IMR-90 (cell line): ENCODE results near the gene CPNE9. TPM values are rescaled to one million over a fixed set of nuclear protein-coding genes. Genes with fewer than 3 reads are reported as not detected.

Experiments
- ATAC-seq: fragments of 200-7000 bp; cut with Tn5 transposase; 2 replicates; pipeline ENCODE4 v1.9.1; 2020; ENCODE audit warnings: low read depth, mild to moderate bottlenecking, moderate library complexity
- BruUV-seq: library from RNA; stranded (reverse); fragments of 400-500 nt; replicated peaks from 2 replicates; lab custom pipeline; 2021; lab: Mats Ljungman, UMichigan
- CTCF ChIA-PET: fragments of 300-600 bp; formaldehyde crosslinking; extraction: SDS; loops from one replicate; lab custom pipeline; 2021; ENCODE audit warnings: antibody characterized with exemption; lab: Yijun Ruan, JAX
- POLR2A ChIA-PET: fragments of 300-600 bp; sonication (Branson Sonifier 250); formaldehyde crosslinking; loops from one replicate; lab custom pipeline; 2022; ENCODE audit warnings: antibody characterized with exemption; ENCODE audit not compliant: unreplicated experiment; lab: Charles Lee
- DNase-seq: peaks from one replicate; pipeline ENCODE4 v3.0.0; 2013
- H2AFZ ChIP-seq: replicated peaks from 2 replicates; pipeline ENCODE3; 2013; ENCODE audit warnings: low read length, mild to moderate bottlenecking; ENCODE audit not compliant: poor library complexity
- H2AK5ac ChIP-seq: 2 replicates; pipeline ENCODE4 v1.6.1; 2013; ENCODE audit warnings: low read depth, low read length, inconsistent platforms
- H2AK9ac ChIP-seq: replicated peaks from 2 replicates; pipeline ENCODE3; 2013; ENCODE audit warnings: mild to moderate bottlenecking, low read depth, low read length, moderate library complexity; ENCODE audit not compliant: poor library complexity
- H2BK120ac ChIP-seq: 2 replicates; pipeline ENCODE4 v1.6.1; 2013; ENCODE audit warnings: low read depth, low read length, inconsistent platforms
- H2BK15ac ChIP-seq: 3 replicates; pipeline ENCODE4 v1.6.1; 2013; ENCODE audit warnings: low read depth, low read length, inconsistent platforms
- H2BK20ac ChIP-seq: 2 replicates; pipeline ENCODE4 v1.6.1; 2013; ENCODE audit warnings: low read depth, mild to moderate bottlenecking, inconsistent platforms, low read length, moderate library complexity
- H2BK5ac ChIP-seq: 2 replicates; pipeline ENCODE4 v1.6.1; 2013; ENCODE audit warnings: mild to moderate bottlenecking, low read depth, low read length, inconsistent platforms; ENCODE audit not compliant: poor library complexity, severe bottlenecking
- H3K14ac ChIP-seq: replicated peaks from 2 replicates; pipeline ENCODE4 v1.6.1; 2013; ENCODE audit warnings: low read depth, low read length, inconsistent platforms
- H3K18ac ChIP-seq: 2 replicates; pipeline ENCODE4 v1.6.1; 2013; ENCODE audit warnings: low read depth, low read length, control low read depth
- H3K23ac ChIP-seq: 2 replicates; pipeline ENCODE4 v1.6.1; 2013; ENCODE audit warnings: low read depth, low read length, inconsistent platforms
- H3K27ac ChIP-seq: 2 replicates; pipeline ENCODE4 v1.5.1; 2013; ENCODE audit warnings: mild to moderate bottlenecking, control low read depth, low read length; ENCODE audit not compliant: insufficient read depth
- H3K27me3 ChIP-seq: 2 replicates; pipeline ENCODE4 v1.6.1; 2013; ENCODE audit warnings: low read length; ENCODE audit not compliant: control insufficient read depth, insufficient read depth
- H3K36me3 ChIP-seq: 2 replicates; pipeline ENCODE4 v1.6.1; 2013; ENCODE audit warnings: low read length, mixed read lengths; ENCODE audit not compliant: control insufficient read depth, insufficient read depth
- H3K4ac ChIP-seq: 2 replicates; pipeline ENCODE4 v1.6.1; 2013; ENCODE audit warnings: low read depth, low read length, inconsistent platforms
- H3K4me1 ChIP-seq: 2 replicates; pipeline ENCODE4 v1.6.1; 2013; ENCODE audit warnings: low read length, mixed read lengths; ENCODE audit not compliant: control insufficient read depth, insufficient read depth
- H3K4me2 ChIP-seq: 2 replicates; pipeline ENCODE4 v1.6.1; 2013; ENCODE audit warnings: low read depth, mild to moderate bottlenecking, control low read depth, low read length, moderate library complexity
- H3K4me3 ChIP-seq: 2 replicates; pipeline ENCODE4 v1.5.1; 2013; ENCODE audit warnings: low read depth, mild to moderate bottlenecking, control low read depth, low read length, moderate library complexity; ENCODE audit not compliant: insufficient read depth
- H3K56ac ChIP-seq: 2 replicates; pipeline ENCODE4 v1.6.1; 2013; ENCODE audit warnings: low read length, inconsistent platforms; ENCODE audit not compliant: insufficient read depth; ENCODE audit errors: extremely low read depth
- H3K79me1 ChIP-seq, 2 experiments: 2 replicates each; pipeline ENCODE4 v1.6.1; 2013; ENCODE audit warnings: low read length in 2 of 2, inconsistent platforms in 1 of 2, low read depth in 1 of 2
- H3K9ac ChIP-seq: 2 replicates; pipeline ENCODE4 v1.6.1; 2013; ENCODE audit warnings: low read depth, low read length, control low read depth
- H3K9me1 ChIP-seq: 2 replicates; pipeline ENCODE4 v1.6.1; 2013; ENCODE audit warnings: low read length, inconsistent platforms; ENCODE audit not compliant: insufficient read depth
- H3K9me3 ChIP-seq: 2 replicates; pipeline ENCODE4 v1.6.1; 2013; ENCODE audit warnings: low read length; ENCODE audit not compliant: control insufficient read depth, insufficient read depth
- H4K20me1 ChIP-seq: 2 replicates; pipeline ENCODE4 v1.6.1; 2013; ENCODE audit warnings: low read length, inconsistent platforms; ENCODE audit not compliant: insufficient read depth
- H4K5ac ChIP-seq: 2 replicates; pipeline ENCODE4 v1.6.1; 2013; ENCODE audit warnings: mild to moderate bottlenecking, low read depth, low read length, control low read depth
- H4K8ac ChIP-seq, 2 experiments: 2 replicates each; pipeline ENCODE4 v1.6.1; 2013; ENCODE audit warnings: low read depth in 2 of 2, low read length in 2 of 2, control low read depth in 1 of 2, inconsistent platforms in 1 of 2
- H4K91ac ChIP-seq: 2 replicates; pipeline ENCODE4 v1.6.1; 2013; ENCODE audit warnings: low read depth, low read length, inconsistent platforms; ENCODE audit not compliant: insufficient read depth
- FOS ChIP-seq: fragments of 150-350 bp; IDR thresholded peaks from 2 replicates; pipeline ENCODE4 v1.6.1; 2016; ENCODE audit warnings: low read depth, low read length
- MAZ ChIP-seq: IDR thresholded peaks from 2 replicates; pipeline ENCODE4 v1.6.1; 2012; ENCODE audit warnings: low read depth, mild to moderate bottlenecking, low read length, improper control_type of control experiment, moderate library complexity, borderline replicate concordance
- MXI1 ChIP-seq: IDR thresholded peaks from 2 replicates; pipeline ENCODE4 v1.6.1; 2012; ENCODE audit warnings: low read depth, mild to moderate bottlenecking, low read length, moderate library complexity, borderline replicate concordance
- RCOR1 ChIP-seq: IDR thresholded peaks from 2 replicates; pipeline ENCODE4 v1.6.1; 2012; ENCODE audit warnings: mild to moderate bottlenecking, low read length, improper control_type of control experiment; ENCODE audit not compliant: insufficient replicate concordance
- SMC3 ChIP-seq: fragments of 150-350 bp; IDR thresholded peaks from 2 replicates; pipeline ENCODE4 v1.6.1; 2016; ENCODE audit warnings: low read depth, mild to moderate bottlenecking, antibody characterized with exemption, low read length, moderate library complexity
- USF2 ChIP-seq: fragments of 150-350 bp; IDR thresholded peaks from 2 replicates; pipeline ENCODE4 v1.6.1; 2017; ENCODE audit warnings: mild to moderate bottlenecking, antibody characterized with exemption, low read length, low read depth
- WGBS, 2 experiments: methylation state at CpG; one replicate each; pipeline versions ENCODE4 v1.1.5 to v1.1.7; 2013; ENCODE audit warnings: missing lambda C conversion rate in 2 of 2; ENCODE audit not compliant: insufficient read length in 1 of 2; ENCODE audit errors: extremely low coverage in 2 of 2; 5-methylcytosine and 5-hydroxymethylcytosine counted together
- dilution Hi-C: fragments of 300-500 bp; cut with HindIII; formaldehyde crosslinking; loops from one replicate; pipeline ENCODE4 v1.14.3; 2018; ENCODE audit warnings: low sequenced_read_pairs; ENCODE audit not compliant: unreplicated experiment
- in situ Hi-C: fragments of 300-500 bp; cut with MboI; formaldehyde crosslinking; loops from 3 replicates; pipeline ENCODE4 v1.14.3; 2019; ENCODE audit warnings: low sequenced_read_pairs, inconsistent platforms, mixed read lengths
- intact Hi-C: fragments of 100-400 bp; cut with micrococcal nuclease; formaldehyde crosslinking; loops from 2 replicates; pipeline ENCODE4 v1.10.0; 2022
- polyA plus RNA-seq, 3 experiments: library from polyadenylated mRNA; depleted of rRNA; stranded (reverse); fragments of >200 nt; gene quantifications; 2 replicates each; pipeline ENCODE4 v1.2.3, GENCODE V29; 2012; ENCODE audit warnings: low replicate concordance in 1 of 3
- total RNA-seq: library from RNA; depleted of rRNA; stranded (reverse); fragments of >200 nt; gene quantifications from 2 replicates; pipeline ENCODE4 v1.2.3, GENCODE V29; 2012

CPNE9 gene
- total and polyA plus RNA-seq, 2 of the 4 experiments (the other 2 are of a cell fraction): not detected

DNA sequence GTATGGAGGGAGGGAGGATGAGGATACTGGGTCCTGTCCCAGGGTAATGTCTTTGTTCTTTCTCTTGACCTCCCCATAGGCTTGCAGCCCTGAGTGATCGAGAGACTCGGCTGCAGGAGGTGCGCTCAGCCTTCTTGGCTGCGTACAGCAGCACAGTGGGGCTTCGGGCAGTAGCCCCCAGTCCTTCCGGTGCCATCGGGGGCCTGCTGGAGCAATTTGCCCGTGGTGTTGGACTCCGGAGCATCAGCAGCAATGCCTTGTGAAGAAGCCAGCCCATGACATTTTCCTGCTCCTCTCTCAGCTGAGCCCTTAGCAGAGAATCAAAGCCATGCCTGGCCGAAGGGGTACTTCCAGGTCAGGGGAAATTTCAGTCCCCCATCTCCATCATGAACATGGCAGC is 1.9 kb upstream of the CPNE9 start:
- no peak overlapping the region for H2BK20ac ChIP-seq
- in situ Hi-C loops (no loop called here), intact Hi-C loops (no loop called here), dilution Hi-C loops (no loop called here)
- no peak overlapping the region for H3K4ac ChIP-seq
- no peak overlapping the region for H2BK15ac ChIP-seq
- no peaks in the 10 kb centered on the region for H3K4me1 ChIP-seq
- ChIA-PET CTCF (no interaction called here), POLR2A (interaction anchor here (0.6 kb wide), 1 partner anchor 489 kb away, joined by 9 read pairs; no protein-coding TSS in a partner anchor)
- no peak overlapping the region for H2BK5ac ChIP-seq
- TF ChIP-seq MXI1: no peak
- no peak for TF ChIP-seq RCOR1
- no peak for TF ChIP-seq FOS
- TF ChIP-seq MAZ: no peak
- no peak for TF ChIP-seq USF2
- TF ChIP-seq SMC3: no peak
- H3K27ac ChIP-seq: no peak overlapping the region
- H3K79me1 ChIP-seq: no peaks in the 10 kb centered on the region
- H2BK120ac ChIP-seq: no peak overlapping the region
- H3K36me3 ChIP-seq: peaks cover 29% of the 10 kb centered on the region
- WGBS, 2 experiments: 100% methylated on average over 3 of the region's 10 CpGs; no CpG with 5 or more reads in 1 of the 2 experiments
- H2AK9ac ChIP-seq: no peak overlapping the region
- no peak overlapping the region for H3K56ac ChIP-seq
- no peak overlapping the region for H3K14ac ChIP-seq
- H3K4me3 ChIP-seq: no peak overlapping the region
- no peaks in the 10 kb centered on the region for H3K9me3 ChIP-seq
- H3K27me3 ChIP-seq: peaks cover 12% of the 10 kb centered on the region; the same call in 1 of the 2 replicates
- H3K18ac ChIP-seq: no peak overlapping the region
- no TSS peak for BruUV-seq
- H4K91ac ChIP-seq: no peak overlapping the region
- no peak overlapping the region for H4K8ac ChIP-seq
- H4K20me1 ChIP-seq: no peaks in the 10 kb centered on the region
- no peak overlapping the region for H3K4me2 ChIP-seq
- H3K9ac ChIP-seq: no peak overlapping the region
- H2AFZ ChIP-seq: no peak overlapping the region
- no peak overlapping the region for H2AK5ac ChIP-seq
- DNase-seq (no peak), ATAC-seq (no peak)
- H4K5ac ChIP-seq: no peak overlapping the region
- H3K9me1 ChIP-seq: no peaks in the 10 kb centered on the region
- H3K23ac ChIP-seq: no peak overlapping the region
